ENCODE data around the gene SMIM24. TPM values are rescaled to one million over a fixed set of nuclear protein-coding genes. Genes with fewer than 3 reads are reported as not detected.

Gene SMIM24
- total RNA-seq, 1 donor from 2014 or later = not detected

DNA sequence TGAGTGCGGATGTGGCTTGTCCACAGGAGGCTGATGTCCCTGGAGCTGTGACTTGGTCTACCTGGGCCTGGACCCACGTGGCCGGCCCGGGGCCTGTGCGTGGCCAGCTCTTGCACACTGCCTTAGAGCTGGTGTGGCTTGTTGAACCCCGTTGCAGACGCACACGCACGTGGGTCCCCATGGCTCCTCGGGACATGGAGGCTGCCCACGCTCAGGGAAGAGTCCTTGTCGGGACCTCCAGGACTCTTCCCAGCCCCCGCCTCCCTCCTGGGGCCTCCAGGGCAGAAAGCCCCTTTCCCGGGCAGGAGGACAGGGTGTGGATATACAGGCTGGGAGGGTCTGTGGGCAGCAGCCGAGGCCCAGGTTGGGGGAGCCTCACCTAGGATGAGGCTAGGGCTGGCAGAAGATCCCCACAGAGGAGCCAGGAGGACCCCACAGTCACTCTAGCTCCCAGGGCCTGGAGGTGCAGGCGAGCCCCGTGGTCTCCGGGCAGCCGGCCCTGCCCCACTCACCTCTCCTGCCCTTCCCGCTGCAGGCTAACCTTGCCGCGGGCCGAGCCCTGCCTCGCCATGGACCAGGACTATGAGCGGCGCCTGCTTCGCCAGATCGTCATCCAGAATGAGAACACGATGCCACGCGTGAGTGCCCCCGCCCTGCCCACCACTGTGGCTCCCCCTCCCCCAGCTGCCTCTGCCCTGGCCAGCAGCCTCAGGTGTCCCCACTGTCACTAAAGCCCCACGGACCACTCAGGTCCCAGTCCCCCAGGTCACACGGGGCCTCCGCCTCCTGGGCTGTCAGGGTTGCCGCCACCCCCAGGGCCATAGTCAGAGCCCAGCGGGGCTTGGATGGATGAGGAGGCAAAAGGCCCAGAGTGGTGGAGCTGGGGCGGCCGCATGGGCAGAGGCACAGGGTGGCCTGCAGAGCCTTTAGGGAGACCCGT is 42.4 kb upstream of the SMIM24 start:
- H3K27ac Mint-ChIP-seq (ENCODE audit: unreplicated experiment) = no peak overlapping the region
- no peaks in the 10 kb centered on the region for H3K27me3 Mint-ChIP-seq (ENCODE audit: unreplicated experiment)
- DNase-seq (ENCODE audit: extremely low spot score, unreplicated experiment) = no peak
- H3K9me3 Mint-ChIP-seq (ENCODE audit: unreplicated experiment) = no peaks in the 10 kb centered on the region
- H3K36me3 Mint-ChIP-seq (ENCODE audit: unreplicated experiment) = peaks cover 9% of the 10 kb centered on the region
- H3K4me1 Mint-ChIP-seq (ENCODE audit: unreplicated experiment) = no peaks in the 10 kb centered on the region
- H3K4me3 Mint-ChIP-seq (ENCODE audit: unreplicated experiment) = no peak overlapping the region
- no peak for TF ChIP-seq CTCF (IDR thresholded peaks at IDR 0.05)

- Mint-ChIP-seq H3K4me3 (ENCODE audit: unreplicated experiment) (no peak overlapping the region), H3K27me3 (ENCODE audit: unreplicated experiment) (no peaks in the 10 kb centered on the region), H3K4me1 (ENCODE audit: unreplicated experiment) (peaks cover 4% of the 10 kb centered on the region), H3K27ac (ENCODE audit: unreplicated experiment) (no peak overlapping the region), H3K36me3 (ENCODE audit: unreplicated experiment) (peaks cover 8% of the 10 kb centered on the region), H3K9me3 (ENCODE audit: unreplicated experiment) (no peaks in the 10 kb centered on the region)
- DNase-seq (ENCODE audit: extremely low spot score, unreplicated experiment) = no peak
- TF ChIP-seq CTCF (IDR thresholded peaks at IDR 0.05) = no peak
These were observed 40.8 kb upstream of the SMIM24 start for GRCh38 chr19:3521104-3521445.

DNA sequence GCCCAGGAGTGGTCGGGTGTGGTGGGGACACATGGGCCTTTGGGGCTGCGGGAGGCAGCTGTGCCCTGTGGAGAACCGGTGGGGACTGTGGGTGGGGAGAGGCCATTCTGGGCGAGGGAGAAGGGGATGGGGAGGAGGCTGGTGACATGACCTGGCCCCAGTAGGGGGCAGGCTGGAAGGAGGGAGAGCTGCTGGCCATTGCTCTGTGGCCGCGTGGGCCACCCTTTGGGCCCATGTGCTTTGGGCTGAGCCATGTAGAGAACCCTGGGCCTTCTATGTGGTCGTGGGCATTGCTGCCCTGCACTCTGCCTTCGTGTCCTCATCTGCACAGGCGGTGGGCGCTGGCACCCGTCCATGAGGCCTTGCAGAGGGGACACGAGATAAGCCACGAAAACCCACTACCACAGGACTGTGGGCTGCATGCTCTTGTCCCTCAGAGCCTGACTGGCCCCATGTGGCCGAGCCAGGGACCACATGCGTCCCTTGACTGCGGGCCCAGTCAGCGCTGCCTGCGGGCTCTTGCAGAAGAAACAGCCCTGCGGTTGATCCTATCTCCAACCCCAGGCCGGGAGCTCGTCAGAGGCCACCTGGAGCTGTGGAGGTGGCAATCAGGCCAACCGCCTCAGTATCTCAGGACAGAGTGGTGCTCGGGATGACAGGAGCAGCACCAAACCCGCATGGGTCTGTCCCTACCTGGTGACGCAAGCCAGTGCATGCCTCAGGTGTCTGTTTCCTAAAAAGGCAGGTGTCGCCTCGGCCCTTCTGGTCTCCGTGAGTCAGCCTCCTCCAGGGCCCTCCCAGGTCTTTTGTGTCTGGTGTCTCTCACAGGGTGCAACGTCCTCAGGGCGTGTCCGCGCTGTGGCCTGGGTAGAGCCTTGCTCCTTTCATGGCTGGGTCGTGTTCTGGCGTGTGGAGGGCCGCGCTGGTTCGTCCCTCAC is 40.1 kb upstream of the SMIM24 start:
- Mint-ChIP-seq H3K4me3 (ENCODE audit: unreplicated experiment) (no peak overlapping the region), H3K27ac (ENCODE audit: unreplicated experiment) (no peak overlapping the region)

GRCh38 chr19:3519126-3519525 is 38.8 kb upstream of the SMIM24 start:
- Mint-ChIP-seq H3K27me3 (ENCODE audit: unreplicated experiment) (no peaks in the 10 kb centered on the region), H3K9me3 (ENCODE audit: unreplicated experiment) (no peaks in the 10 kb centered on the region), H3K27ac (ENCODE audit: unreplicated experiment) (no peak overlapping the region), H3K36me3 (ENCODE audit: unreplicated experiment) (peaks cover 6% of the 10 kb centered on the region), H3K4me3 (ENCODE audit: unreplicated experiment) (no peak overlapping the region), H3K4me1 (ENCODE audit: unreplicated experiment) (peaks cover 16% of the 10 kb centered on the region)
- no peak for TF ChIP-seq CTCF (IDR thresholded peaks at IDR 0.05)
- DNase-seq (ENCODE audit: extremely low spot score, unreplicated experiment) = no peak

More for the DNA sequence above, 40.1 kb upstream of the SMIM24 start:
- Mint-ChIP-seq H3K36me3 (ENCODE audit: unreplicated experiment) (peaks cover 8% of the 10 kb centered on the region), H3K9me3 (ENCODE audit: unreplicated experiment) (no peaks in the 10 kb centered on the region), H3K27me3 (ENCODE audit: unreplicated experiment) (no peaks in the 10 kb centered on the region), H3K4me1 (ENCODE audit: unreplicated experiment) (peaks cover 7% of the 10 kb centered on the region)
- TF ChIP-seq CTCF (IDR thresholded peaks at IDR 0.05) = no peak
- no peak for DNase-seq (ENCODE audit: extremely low spot score, unreplicated experiment)

DNA sequence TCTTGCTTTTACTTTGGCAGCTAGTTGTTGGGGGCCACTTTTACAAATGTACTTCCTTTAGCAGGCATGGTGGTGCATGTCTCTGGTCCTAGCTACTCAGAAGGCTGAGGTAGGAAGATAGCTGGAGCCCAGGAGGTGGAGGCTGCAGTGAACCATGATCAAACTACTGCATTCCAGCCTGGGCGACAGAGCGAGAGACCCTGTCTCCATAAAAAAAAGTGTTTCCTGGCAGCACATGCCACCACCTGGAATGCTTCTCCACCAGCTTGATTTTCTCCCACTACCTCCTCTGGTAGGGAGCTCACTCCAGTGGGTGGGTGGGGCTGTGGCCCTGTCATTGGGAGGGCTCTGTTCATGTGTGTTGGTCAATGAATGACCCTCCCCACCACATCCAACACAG is 38.3 kb upstream of the SMIM24 start:
- Mint-ChIP-seq H3K4me1 (ENCODE audit: unreplicated experiment) (peaks cover 21% of the 10 kb centered on the region), H3K36me3 (ENCODE audit: unreplicated experiment) (peaks cover 2% of the 10 kb centered on the region), H3K27me3 (ENCODE audit: unreplicated experiment) (no peaks in the 10 kb centered on the region), H3K9me3 (ENCODE audit: unreplicated experiment) (no peaks in the 10 kb centered on the region), H3K4me3 (ENCODE audit: unreplicated experiment) (no peak overlapping the region), H3K27ac (ENCODE audit: unreplicated experiment) (no peak overlapping the region)
- no peak for TF ChIP-seq CTCF (IDR thresholded peaks at IDR 0.05)
- no peak for DNase-seq (ENCODE audit: extremely low spot score, unreplicated experiment)

Data from osteocyte (in vitro differentiated cells).